Measurements from ENCODE around the gene LRRC17.

DNA sequence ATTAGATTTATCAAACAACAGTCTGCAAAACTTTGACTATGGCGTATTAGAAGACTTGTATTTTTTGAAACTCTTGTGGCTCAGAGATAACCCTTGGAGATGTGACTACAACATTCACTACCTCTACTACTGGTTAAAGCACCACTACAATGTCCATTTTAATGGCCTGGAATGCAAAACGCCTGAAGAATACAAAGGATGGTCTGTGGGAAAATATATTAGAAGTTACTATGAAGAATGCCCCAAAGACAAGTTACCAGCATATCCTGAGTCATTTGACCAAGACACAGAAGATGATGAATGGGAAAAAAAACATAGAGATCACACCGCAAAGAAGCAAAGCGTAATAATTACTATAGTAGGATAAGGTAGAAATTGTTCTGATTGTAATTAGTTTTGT is 31.4 kb downstream of the LRRC17 start:
- TF ChIP-seq POLR2A (IDR thresholded peaks at IDR 0.05; ENCODE audit: low read depth, low read length) (no peak), CTCF (conservative IDR thresholded peaks at IDR 0.05; ENCODE audit: low read depth, low read length) (no peak), BHLHE40 (IDR thresholded peaks at IDR 0.05; ENCODE audit: low read depth, low read length) (no peak)

Data from IMR-90 (cell line).